ENCODE data around the gene SLC24A4.

DNA sequence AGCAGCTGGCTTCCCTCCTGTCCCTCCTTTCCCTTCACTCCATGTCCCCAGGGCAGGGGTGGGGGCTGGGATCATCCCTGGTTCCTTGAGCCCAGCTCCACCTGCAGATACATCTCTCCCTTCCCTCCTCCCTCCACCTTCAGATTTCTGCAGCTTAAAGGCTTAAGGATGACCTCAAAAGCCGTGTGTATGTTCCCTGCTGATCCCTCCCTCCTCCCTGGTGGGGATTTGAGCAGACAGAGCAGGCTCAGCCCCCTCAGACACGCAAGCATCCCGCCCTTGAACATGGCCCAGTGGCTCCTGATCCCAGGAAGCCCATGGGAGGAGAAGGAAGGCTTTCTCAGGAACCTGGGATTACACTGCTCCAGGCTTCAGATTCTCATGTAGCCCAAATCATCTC lies 107.7 kb downstream of the SLC24A4 start:
- TF ChIP-seq, protein P1, sequence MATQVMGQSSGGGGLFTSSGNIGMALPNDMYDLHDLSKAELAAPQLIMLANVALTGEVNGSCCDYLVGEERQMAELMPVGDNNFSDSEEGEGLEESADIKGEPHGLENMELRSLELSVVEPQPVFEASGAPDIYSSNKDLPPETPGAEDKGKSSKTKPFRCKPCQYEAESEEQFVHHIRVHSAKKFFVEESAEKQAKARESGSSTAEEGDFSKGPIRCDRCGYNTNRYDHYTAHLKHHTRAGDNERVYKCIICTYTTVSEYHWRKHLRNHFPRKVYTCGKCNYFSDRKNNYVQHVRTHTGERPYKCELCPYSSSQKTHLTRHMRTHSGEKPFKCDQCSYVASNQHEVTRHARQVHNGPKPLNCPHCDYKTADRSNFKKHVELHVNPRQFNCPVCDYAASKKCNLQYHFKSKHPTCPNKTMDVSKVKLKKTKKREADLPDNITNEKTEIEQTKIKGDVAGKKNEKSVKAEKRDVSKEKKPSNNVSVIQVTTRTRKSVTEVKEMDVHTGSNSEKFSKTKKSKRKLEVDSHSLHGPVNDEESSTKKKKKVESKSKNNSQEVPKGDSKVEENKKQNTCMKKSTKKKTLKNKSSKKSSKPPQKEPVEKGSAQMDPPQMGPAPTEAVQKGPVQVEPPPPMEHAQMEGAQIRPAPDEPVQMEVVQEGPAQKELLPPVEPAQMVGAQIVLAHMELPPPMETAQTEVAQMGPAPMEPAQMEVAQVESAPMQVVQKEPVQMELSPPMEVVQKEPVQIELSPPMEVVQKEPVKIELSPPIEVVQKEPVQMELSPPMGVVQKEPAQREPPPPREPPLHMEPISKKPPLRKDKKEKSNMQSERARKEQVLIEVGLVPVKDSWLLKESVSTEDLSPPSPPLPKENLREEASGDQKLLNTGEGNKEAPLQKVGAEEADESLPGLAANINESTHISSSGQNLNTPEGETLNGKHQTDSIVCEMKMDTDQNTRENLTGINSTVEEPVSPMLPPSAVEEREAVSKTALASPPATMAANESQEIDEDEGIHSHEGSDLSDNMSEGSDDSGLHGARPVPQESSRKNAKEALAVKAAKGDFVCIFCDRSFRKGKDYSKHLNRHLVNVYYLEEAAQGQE (IDR thresholded peaks at IDR 0.05; ENCODE audit: low read depth): no peak
- TF ChIP-seq POLR2A (IDR thresholded peaks at IDR 0.05; ENCODE audit: borderline replicate concordance, extremely low read depth, insufficient read depth, insufficient read length) (no peak), TCF7L2 (IDR thresholded peaks at IDR 0.05; ENCODE audit: borderline replicate concordance, extremely low read depth, insufficient read depth, insufficient read length) (no peak), JUND (IDR thresholded peaks at IDR 0.05) (no peak), EZH2phosphoT487 (IDR thresholded peaks at IDR 0.05; ENCODE audit: borderline replicate concordance) (no peak), EZH2 (IDR thresholded peaks at IDR 0.05) (no peak), CEBPB (IDR thresholded peaks at IDR 0.05; ENCODE audit: low read depth) (no peak), RAD21 (IDR thresholded peaks at IDR 0.05; ENCODE audit: low read depth) (no peak), YY1 (IDR thresholded peaks at IDR 0.05; ENCODE audit: extremely low read depth, insufficient replicate concordance, low read depth, low read length) (no peak), SIN3A (IDR thresholded peaks at IDR 0.05; ENCODE audit: low read depth) (no peak), POLR2AphosphoS5 (IDR thresholded peaks at IDR 0.05; ENCODE audit: low read depth, low read length) (no peak)
- TF ChIP-seq, protein P2, sequence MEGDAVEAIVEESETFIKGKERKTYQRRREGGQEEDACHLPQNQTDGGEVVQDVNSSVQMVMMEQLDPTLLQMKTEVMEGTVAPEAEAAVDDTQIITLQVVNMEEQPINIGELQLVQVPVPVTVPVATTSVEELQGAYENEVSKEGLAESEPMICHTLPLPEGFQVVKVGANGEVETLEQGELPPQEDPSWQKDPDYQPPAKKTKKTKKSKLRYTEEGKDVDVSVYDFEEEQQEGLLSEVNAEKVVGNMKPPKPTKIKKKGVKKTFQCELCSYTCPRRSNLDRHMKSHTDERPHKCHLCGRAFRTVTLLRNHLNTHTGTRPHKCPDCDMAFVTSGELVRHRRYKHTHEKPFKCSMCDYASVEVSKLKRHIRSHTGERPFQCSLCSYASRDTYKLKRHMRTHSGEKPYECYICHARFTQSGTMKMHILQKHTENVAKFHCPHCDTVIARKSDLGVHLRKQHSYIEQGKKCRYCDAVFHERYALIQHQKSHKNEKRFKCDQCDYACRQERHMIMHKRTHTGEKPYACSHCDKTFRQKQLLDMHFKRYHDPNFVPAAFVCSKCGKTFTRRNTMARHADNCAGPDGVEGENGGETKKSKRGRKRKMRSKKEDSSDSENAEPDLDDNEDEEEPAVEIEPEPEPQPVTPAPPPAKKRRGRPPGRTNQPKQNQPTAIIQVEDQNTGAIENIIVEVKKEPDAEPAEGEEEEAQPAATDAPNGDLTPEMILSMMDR (IDR thresholded peaks at IDR 0.05 in 2 of 3, conservative IDR thresholded peaks at IDR 0.05 in 1 of 3; ENCODE audit: borderline replicate concordance in 1 of 3, insufficient read depth in 1 of 3, low read depth in 2 of 3, low read length in 2 of 3): no peak
- TF ChIP-seq, protein P3, sequence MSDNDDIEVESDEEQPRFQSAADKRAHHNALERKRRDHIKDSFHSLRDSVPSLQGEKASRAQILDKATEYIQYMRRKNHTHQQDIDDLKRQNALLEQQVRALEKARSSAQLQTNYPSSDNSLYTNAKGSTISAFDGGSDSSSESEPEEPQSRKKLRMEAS (IDR thresholded peaks at IDR 0.05): no peak
